MV-4-11 (cell line): ENCODE data around the gene BAIAP2L2.
A peak's percentile ranks its signal among the peaks of the same experiment; 100 is the strongest.

ENCODE experiments used
- DNase-seq: peaks from one replicate; lab custom pipeline; 2025; lab: John Stamatoyannopoulos, UW

The BAIAP2L2 gene

GRCh38 chr22:38067761-38068360 is 42.6 kb downstream of the BAIAP2L2 start:
- no peak for DNase-seq

- DNase-seq = no peak
Observed at GRCh38 chr22:38067028-38067415, 43.5 kb downstream of the BAIAP2L2 start.

GRCh38 chr22:38066381-38067027 is 44.0 kb downstream of the BAIAP2L2 start:
- DNase-seq = no peak

GRCh38 chr22:38065539-38065938 is 44.9 kb downstream of the BAIAP2L2 start:
- DNase-seq = no peak

- peak; percentile 85 for DNase-seq
Observed at GRCh38 chr22:38062791-38063190, 47.7 kb downstream of the BAIAP2L2 start.

GRCh38 chr22:38056969-38057891 is 53.3 kb downstream of the BAIAP2L2 start, which contains the start of gene PICK1:
PICK1 (plus strand) TSS chr22:38057404; CDS start chr22:38057810, 406 bp downstream.
- peak; percentile 61 for DNase-seq

- peak; percentile 56 for DNase-seq
Observed at GRCh38 chr22:38051900-38052862, 58.3 kb downstream of the BAIAP2L2 start.

- DNase-seq = no peak
Observed at GRCh38 chr22:38051261-38051660, 59.2 kb downstream of the BAIAP2L2 start.

- DNase-seq = no peak
Observed at GRCh38 chr22:38050720-38051119, 59.8 kb downstream of the BAIAP2L2 start.

GRCh38 chr22:38049812-38050619 is 60.5 kb downstream of the BAIAP2L2 start:
- no peak for DNase-seq

- no peak for DNase-seq
Observed at GRCh38 chr22:38046070-38046748, 64.3 kb downstream of the BAIAP2L2 start.

- no peak for DNase-seq
Observed at GRCh38 chr22:38043151-38044039, 67.1 kb downstream of the BAIAP2L2 start.

GRCh38 chr22:38042488-38042790 is 68.0 kb downstream of the BAIAP2L2 start:
- peak; percentile 9 for DNase-seq

- peak; percentile 20 for DNase-seq
Observed at GRCh38 chr22:38041760-38042487, 68.6 kb downstream of the BAIAP2L2 start.

- no peak for DNase-seq
Observed at GRCh38 chr22:38040953-38041759, 69.3 kb downstream of the BAIAP2L2 start.

GRCh38 chr22:38038890-38039812 is 71.3 kb downstream of the BAIAP2L2 start:
- DNase-seq = no peak

- DNase-seq = no peak
Observed at GRCh38 chr22:38038426-38038825, 72.1 kb downstream of the BAIAP2L2 start.
